ENCODE data around the gene ANKRD39. TPM values are rescaled to one million over a fixed set of nuclear protein-coding genes. Genes with fewer than 3 reads are reported as not detected.
A peak's percentile ranks its signal among the peaks of the same experiment; 100 is the strongest.

ANKRD39 gene
- total and polyA plus RNA-seq, 2 experiments from 2014 or later: 17.5 to 32.0 TPM

DNA sequence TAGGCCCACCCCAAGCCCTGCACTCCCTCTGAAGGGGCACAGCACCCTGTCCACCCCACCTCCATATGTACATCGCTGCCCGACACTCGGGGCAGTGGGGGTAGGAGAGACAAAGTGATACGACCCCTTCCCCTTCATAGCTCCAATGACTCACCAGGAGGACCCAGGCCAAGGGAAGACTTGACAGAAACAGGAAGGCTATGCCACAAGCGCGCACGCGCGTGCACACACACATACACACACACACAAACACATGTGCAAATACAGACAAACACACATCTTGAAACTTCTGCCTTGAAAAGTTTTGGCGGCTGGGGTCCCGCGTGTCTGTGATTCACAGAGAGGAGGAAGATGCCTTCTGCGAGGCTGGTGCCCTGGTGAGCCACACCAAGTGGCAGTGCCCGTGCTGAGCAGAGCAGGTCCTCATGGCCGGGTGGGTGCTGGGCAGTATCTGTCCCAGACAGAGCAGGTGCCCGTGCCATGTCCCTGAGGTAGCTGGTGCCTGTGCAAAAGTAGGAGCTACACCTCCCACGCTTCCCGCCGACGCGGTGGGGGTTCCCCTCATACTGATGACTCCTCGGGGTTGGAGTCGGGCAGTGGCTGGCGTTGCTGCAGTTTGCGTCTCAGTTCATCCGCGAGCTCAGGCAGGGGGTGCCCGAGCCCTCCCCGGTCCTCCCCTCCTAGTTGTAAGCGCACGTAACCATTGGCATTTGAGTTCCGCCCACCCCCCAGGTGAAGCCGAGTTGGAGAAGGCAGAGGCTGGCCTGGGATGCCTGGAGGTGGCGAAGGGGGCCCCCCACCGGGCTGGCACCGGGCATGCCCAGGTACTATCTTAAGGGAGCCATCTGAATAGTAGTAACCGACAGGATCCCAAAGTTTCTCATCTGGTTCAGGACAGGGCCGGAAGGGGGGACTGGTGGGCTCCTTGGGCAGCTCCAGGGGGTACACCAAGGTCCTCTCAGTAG is 2.5 kb upstream of the ANKRD39 start:
- H3F3A ChIP-seq (replicated peaks; ENCODE audit: low read depth): peaks cover 17% of the 10 kb centered on the region

GRCh38 chr2:96859681-96860064 is 1.9 kb upstream of the ANKRD39 start:
- Histone ChIP-seq H3K4me3 (no peak overlapping the region; the same call in 1 of the 2 replicates), H3K27me3 (ENCODE audit: insufficient read depth) (no peaks in the 10 kb centered on the region), H2AFZ (no peak overlapping the region), H3K36me3 (ENCODE audit: insufficient read depth) (peaks cover 23% of the 10 kb centered on the region; the same call in 1 of the 2 replicates), H3K4me1 (ENCODE audit: insufficient read depth) (peaks cover 19% of the 10 kb centered on the region), H4K20me1 (replicated peaks; ENCODE audit: insufficient read depth) (peaks cover 6% of the 10 kb centered on the region), H3K4me2 (peak overlapping the region; percentile 88; the same call in 1 of the 2 replicates), H3K9me2 (ENCODE audit: insufficient read depth) (no peaks in the 10 kb centered on the region), H3F3A (replicated peaks; ENCODE audit: low read depth) (peaks cover 17% of the 10 kb centered on the region), H3K27ac (ENCODE audit: low read depth) (0 out of 2 replicates have a peak overlapping the region, but pooled peaks have one; percentile 59), H3K79me2 (replicated peaks; ENCODE audit: insufficient read depth) (peaks cover 27% of the 10 kb centered on the region)
- DNase-seq (ENCODE audit: low spot score) (no peak), ATAC-seq (no peak)
- peaks cover 45% of the 10 kb centered on the region for H3K36me3 Mint-ChIP-seq (ENCODE audit: low read depth)
- H3K27ac Mint-ChIP-seq: no peak overlapping the region
- H3K4me3 Mint-ChIP-seq: peak overlapping the region; percentile 75; the same call in 2 of the 3 replicates
- TF ChIP-seq EZH2 (IDR thresholded peaks at IDR 0.05; ENCODE audit: low read depth, unreplicated experiment) (no peak), EZH2phosphoT487 (IDR thresholded peaks at IDR 0.05; ENCODE audit: unreplicated experiment) (no peak), STAT1 (IDR thresholded peaks at IDR 0.05; ENCODE audit: unreplicated experiment) (no peak), JUNB (IDR thresholded peaks at IDR 0.05; ENCODE audit: unreplicated experiment) (no peak), ETS1 (IDR thresholded peaks at IDR 0.05) (no peak), ZNF114 (CRISPR knock-in tag; IDR thresholded peaks at IDR 0.05) (no peak)
- peaks cover 21% of the 10 kb centered on the region for H3K27me3 Mint-ChIP-seq (ENCODE audit: insufficient read depth, low read depth, poor library complexity)
- H3K4me1 Mint-ChIP-seq: peaks cover 21% of the 10 kb centered on the region
- H3K9me3 Mint-ChIP-seq: no peaks in the 10 kb centered on the region; the same call in 2 of the 3 replicates

More for the DNA sequence above, 2.5 kb upstream of the ANKRD39 start:
- DNase-seq (ENCODE audit: low spot score) (no peak), ATAC-seq (no peak)
- Mint-ChIP-seq H3K27me3 (ENCODE audit: insufficient read depth, low read depth, poor library complexity) (peaks cover 21% of the 10 kb centered on the region), H3K4me3 (no peak overlapping the region), H3K36me3 (ENCODE audit: low read depth) (peaks cover 51% of the 10 kb centered on the region), H3K4me1 (peaks cover 21% of the 10 kb centered on the region), H3K27ac (no peak overlapping the region), H3K9me3 (no peaks in the 10 kb centered on the region; the same call in 2 of the 3 replicates)
- Histone ChIP-seq H3K79me2 (replicated peaks; ENCODE audit: insufficient read depth) (peaks cover 20% of the 10 kb centered on the region), H2AFZ (no peak overlapping the region), H3K4me1 (ENCODE audit: insufficient read depth) (peaks cover 19% of the 10 kb centered on the region), H4K20me1 (replicated peaks; ENCODE audit: insufficient read depth) (peaks cover 6% of the 10 kb centered on the region), H3K27ac (ENCODE audit: low read depth) (no peak overlapping the region), H3K4me3 (no peak overlapping the region), H3K36me3 (ENCODE audit: insufficient read depth) (peaks cover 30% of the 10 kb centered on the region; the same call in 1 of the 2 replicates), H3K9me2 (ENCODE audit: insufficient read depth) (no peaks in the 10 kb centered on the region), H3K27me3 (ENCODE audit: insufficient read depth) (no peaks in the 10 kb centered on the region), H3K4me2 (no peak overlapping the region)
- TF ChIP-seq ZNF114 (CRISPR knock-in tag; IDR thresholded peaks at IDR 0.05) (no peak), NANOG (IDR thresholded peaks at IDR 0.05; ENCODE audit: borderline replicate concordance) (no peak), POLR2AphosphoS5 (IDR thresholded peaks at IDR 0.05; ENCODE audit: low read depth) (peak; percentile 15; the same call in 1 of the 2 replicates)

Measured in GM23338 (cell line).